ENCODE measurements around the gene DNAJB11.

The DNAJB11 gene

GRCh38 chr3:186596568-186597287, 26.2 kb downstream of the DNAJB11 start:
- DNase-seq (ENCODE audit: low spot score), result no peak

- DNase-seq (ENCODE audit: low spot score), result no peak
These were observed 27.7 kb downstream of the DNAJB11 start for GRCh38 chr3:186598108-186598784.

- DNase-seq (ENCODE audit: low spot score), result no peak
These were observed 28.2 kb downstream of the DNAJB11 start for GRCh38 chr3:186598794-186599141.

- no peak for DNase-seq (ENCODE audit: low spot score)
These were observed 28.7 kb downstream of the DNAJB11 start for GRCh38 chr3:186599142-186599784.

- DNase-seq (ENCODE audit: low spot score), result no peak
These were observed 29.3 kb downstream of the DNAJB11 start for GRCh38 chr3:186599785-186600166.

GRCh38 chr3:186600896-186601295, 30.4 kb downstream of the DNAJB11 start:
- no peak for DNase-seq (ENCODE audit: low spot score)

GRCh38 chr3:186603159-186603558, 32.6 kb downstream of the DNAJB11 start:
- DNase-seq (ENCODE audit: low spot score), result no peak

- DNase-seq (ENCODE audit: low spot score), result no peak
These were observed 34.6 kb downstream of the DNAJB11 start for GRCh38 chr3:186605078-186605477.

- no peak for DNase-seq (ENCODE audit: low spot score)
These were observed 35.3 kb downstream of the DNAJB11 start for GRCh38 chr3:186605561-186606545.

- DNase-seq (ENCODE audit: low spot score), result no peak
These were observed 38.2 kb downstream of the DNAJB11 start for GRCh38 chr3:186608624-186609215.

- no peak for DNase-seq (ENCODE audit: low spot score)
These were observed 38.8 kb downstream of the DNAJB11 start for GRCh38 chr3:186609247-186609868.

GRCh38 chr3:186612065-186612464, 41.5 kb downstream of the DNAJB11 start:
- no peak for DNase-seq (ENCODE audit: low spot score)

- DNase-seq (ENCODE audit: low spot score), result no peak
These were observed 42.5 kb downstream of the DNAJB11 start, which contains the start of gene AHSG for GRCh38 chr3:186612721-186613636. AHSG (plus strand) TSS chr3:186613060; CDS start chr3:186613142, 82 bp downstream.

GRCh38 chr3:186613637-186614265, 43.2 kb downstream of the DNAJB11 start:
- DNase-seq (ENCODE audit: low spot score), result no peak

GRCh38 chr3:186614266-186614596, 43.7 kb downstream of the DNAJB11 start:
- DNase-seq (ENCODE audit: low spot score), result no peak

GRCh38 chr3:186614597-186615483, 44.3 kb downstream of the DNAJB11 start:
- peak; percentile 82 for DNase-seq (ENCODE audit: low spot score)

- DNase-seq (ENCODE audit: low spot score), result no peak
These were observed 45.7 kb downstream of the DNAJB11 start for GRCh38 chr3:186616299-186616617.

GRCh38 chr3:186617036-186617946, 46.8 kb downstream of the DNAJB11 start:
- DNase-seq (ENCODE audit: low spot score), result peak; percentile 64
